Measurements from ENCODE around the gene FAM227B.

DNA sequence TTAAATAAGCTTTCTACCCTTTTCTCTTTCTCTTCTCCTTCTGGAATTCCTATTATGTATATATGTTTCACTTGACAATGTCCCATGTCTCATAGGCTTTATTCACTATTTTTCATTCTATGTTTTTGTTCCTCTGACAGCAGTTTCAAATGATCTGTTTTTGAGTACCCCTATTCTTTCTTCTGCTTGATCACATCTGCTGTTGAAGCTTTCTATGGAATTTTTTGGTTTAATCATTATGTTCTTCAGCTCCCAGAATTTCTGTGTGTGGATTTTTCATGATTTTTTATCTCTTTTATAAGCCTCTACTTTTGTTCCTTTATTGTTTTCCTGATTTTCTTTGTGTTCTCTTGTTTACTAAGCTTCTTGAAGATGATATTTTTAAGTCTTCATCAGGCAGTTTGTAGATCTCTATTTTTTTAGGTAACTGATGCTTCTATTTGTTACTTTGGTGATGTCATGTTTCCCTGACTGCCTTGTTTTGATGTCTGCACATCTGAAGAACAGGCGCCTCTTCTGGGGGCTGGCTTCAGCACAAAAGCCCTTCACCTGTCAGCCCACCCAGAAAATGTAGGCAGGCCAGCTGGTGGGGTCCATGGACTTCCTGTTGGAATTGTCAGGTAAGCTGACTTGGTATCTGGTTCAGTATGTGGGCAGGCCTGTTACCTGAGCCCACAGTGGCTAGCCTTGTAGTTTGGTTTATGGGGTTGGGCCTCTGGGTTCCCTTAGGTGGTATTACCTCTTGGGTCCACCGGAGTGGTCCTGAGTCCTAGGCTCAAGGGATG, 15.8 kb downstream of the FAM227B start:
- no peak for TF ChIP-seq POLR2A (IDR thresholded peaks at IDR 0.05)
- TF ChIP-seq, protein P1, sequence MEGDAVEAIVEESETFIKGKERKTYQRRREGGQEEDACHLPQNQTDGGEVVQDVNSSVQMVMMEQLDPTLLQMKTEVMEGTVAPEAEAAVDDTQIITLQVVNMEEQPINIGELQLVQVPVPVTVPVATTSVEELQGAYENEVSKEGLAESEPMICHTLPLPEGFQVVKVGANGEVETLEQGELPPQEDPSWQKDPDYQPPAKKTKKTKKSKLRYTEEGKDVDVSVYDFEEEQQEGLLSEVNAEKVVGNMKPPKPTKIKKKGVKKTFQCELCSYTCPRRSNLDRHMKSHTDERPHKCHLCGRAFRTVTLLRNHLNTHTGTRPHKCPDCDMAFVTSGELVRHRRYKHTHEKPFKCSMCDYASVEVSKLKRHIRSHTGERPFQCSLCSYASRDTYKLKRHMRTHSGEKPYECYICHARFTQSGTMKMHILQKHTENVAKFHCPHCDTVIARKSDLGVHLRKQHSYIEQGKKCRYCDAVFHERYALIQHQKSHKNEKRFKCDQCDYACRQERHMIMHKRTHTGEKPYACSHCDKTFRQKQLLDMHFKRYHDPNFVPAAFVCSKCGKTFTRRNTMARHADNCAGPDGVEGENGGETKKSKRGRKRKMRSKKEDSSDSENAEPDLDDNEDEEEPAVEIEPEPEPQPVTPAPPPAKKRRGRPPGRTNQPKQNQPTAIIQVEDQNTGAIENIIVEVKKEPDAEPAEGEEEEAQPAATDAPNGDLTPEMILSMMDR (IDR thresholded peaks at IDR 0.05), result no peak
